Activated T-cell treated with anti-CD3 and anti-CD28 coated beads for 48 hours (primary cell): ENCODE results near the gene CAMKK1.

Source experiments
- DNase-seq: peaks from one replicate; pipeline ENCODE4 v3.0.0-alpha.2; 2020; ENCODE audit warnings: low read depth

Gene CAMKK1

GRCh38 chr17:3893003-3893719 lies at the start of gene CAMKK1:
Gene CAMKK1 (minus strand): TSS chr17:3893053. CDS start chr17:3885687, 7,366 bp downstream.
- peak; percentile 93 for DNase-seq

DNA sequence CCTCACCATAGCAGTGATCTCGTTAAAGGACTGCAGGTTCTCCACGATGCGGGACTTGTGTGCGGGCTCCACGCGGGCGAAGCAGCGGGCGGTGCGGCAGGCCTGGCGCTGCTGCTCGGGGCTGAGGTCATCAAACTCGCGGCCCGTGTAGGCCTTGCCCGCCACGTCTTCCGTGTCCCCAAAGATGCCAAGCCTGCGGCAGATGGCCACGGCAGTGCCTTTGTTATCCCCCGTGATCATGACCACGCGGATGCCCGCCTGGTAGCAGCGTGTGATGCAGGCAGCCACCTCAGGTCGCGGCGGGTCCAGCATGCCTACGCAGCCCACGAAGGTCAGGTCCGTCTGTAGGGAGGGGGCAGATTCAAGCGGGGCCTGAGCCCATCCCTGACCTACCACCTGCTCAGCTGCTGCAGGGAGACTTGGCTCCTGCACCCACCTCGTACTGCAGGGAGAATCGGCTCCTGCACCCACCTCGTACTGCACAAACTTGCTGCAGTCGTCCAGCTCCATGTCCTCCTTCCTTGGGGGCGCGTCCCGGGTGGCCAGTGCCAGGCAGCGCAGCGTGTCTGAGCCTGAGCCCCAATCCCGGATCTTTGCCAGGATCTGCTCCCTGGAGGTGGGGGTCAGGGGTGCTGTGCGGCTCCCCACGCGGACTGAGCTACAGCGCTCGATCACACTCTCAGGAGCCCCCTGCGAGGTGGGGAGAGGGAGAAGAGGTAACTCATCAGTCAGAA lies 48.3 kb upstream of the CAMKK1 start:
- no peak for DNase-seq

DNA sequence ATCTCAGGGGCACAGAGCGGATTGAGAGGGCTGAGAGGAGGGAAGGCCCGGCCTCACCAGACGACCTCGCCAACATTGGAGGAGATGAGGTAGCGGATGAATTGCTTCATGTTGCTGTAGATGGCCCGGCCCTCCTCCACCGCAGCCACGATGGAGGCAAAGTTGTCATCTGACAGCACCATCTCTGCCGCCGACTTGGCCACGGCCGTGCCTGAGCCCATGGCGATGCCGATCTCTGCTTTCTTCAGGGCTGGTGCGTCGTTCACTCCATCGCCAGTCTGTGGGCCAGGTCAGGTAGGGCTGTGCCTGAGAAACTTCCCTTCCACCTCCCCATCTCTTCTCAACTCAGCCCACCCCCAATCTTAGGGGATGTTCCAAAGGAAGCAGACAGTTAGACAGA lies 44.5 kb upstream of the CAMKK1 start:
- no peak for DNase-seq

- no peak for DNase-seq
These were observed 43.0 kb upstream of the CAMKK1 start for GRCh38 chr17:3935825-3936355.

DNA sequence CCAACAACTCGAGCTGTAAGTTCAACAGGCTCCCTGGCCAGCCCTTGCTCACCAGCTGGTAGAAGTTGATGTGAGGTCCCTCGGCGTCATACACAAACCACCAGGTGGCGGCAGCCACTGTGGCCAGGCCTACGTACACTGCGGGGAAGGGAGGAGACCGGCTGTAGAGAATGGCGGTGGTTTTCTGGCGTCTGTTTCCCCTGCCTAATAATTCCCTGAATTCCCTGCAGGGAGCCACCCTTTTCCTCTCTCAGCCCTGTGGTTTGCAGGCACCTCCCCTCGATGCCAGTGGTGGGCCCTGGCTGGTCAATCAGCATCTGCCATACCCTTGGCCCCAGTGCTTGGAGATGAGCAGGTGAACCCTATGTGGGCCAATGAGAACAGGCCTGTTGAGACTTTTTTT lies 42.3 kb upstream of the CAMKK1 start:
- DNase-seq: no peak

DNA sequence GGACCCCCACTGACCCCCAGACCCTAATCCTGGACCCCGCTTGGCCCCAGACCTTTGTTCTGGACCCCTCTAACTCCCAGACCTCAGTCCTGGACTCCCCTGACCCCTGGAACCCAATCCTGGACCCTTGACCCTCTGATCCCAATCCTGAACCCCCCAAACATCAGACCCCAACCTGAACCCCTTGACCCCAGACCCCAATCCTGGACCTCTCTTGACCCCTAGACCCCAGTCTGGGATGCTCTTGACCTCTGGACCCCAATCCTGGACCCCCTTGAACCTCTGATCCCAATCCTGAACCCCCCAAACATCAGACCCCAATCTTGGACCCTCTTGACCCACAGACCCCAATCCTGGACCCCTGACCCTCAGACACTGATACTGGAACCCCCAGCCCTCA lies 36.9 kb upstream of the CAMKK1 start:
- DNase-seq: no peak

- DNase-seq: no peak
These were observed 36.3 kb upstream of the CAMKK1 start for GRCh38 chr17:3929181-3929580.

GRCh38 chr17:3928406-3928805 lies 35.6 kb upstream of the CAMKK1 start:
- DNase-seq: no peak

GRCh38 chr17:3927628-3928340 lies 34.9 kb upstream of the CAMKK1 start:
- DNase-seq: no peak

- no peak for DNase-seq
These were observed 34.2 kb upstream of the CAMKK1 start for GRCh38 chr17:3926860-3927627.

GRCh38 chr17:3925684-3926485 lies 33.0 kb upstream of the CAMKK1 start:
- DNase-seq: no peak

DNA sequence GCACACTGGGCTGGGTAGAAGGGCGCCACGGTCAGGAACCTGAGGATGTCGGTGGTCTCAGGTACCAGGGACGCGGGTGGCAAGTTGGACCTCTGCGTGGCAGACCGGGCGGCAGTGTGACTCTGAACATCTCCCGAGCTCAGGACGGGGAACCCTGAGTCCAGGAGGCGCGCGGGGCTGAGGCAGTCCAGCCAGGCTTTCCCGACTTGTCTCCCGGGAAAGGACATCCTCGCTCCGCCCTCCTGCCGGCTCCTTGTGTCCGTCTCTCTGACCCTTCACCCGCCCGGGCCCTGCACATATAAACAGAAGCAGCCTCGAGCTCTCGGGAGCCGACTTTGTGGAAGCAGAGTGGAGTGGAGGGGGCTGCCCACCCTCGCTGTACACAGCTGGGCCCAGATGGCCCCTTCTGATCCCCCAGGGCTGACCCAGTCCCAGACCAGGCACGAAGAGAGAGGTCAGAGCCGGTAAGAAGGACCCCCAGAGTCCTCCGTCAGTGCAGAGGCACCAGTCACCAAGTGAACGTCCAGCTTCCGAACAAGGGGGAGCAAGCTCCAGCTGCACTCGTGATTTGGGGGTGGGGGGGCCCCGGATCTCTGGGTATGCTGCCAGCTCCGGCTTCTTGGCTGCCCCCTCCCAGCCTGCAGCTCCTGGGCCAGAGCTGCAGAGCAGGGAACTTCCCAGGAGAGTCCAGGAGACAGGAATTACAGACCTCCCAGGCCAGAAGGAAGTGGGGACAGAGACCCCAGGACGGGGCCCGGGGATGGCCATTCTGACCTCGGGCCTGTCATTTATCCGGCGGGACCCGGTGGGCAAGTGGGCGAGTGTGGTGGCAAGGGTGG lies 31.9 kb upstream of the CAMKK1 start:
- DNase-seq: no peak

- no peak for DNase-seq
These were observed 30.8 kb upstream of the CAMKK1 start for GRCh38 chr17:3923466-3924190.

DNA sequence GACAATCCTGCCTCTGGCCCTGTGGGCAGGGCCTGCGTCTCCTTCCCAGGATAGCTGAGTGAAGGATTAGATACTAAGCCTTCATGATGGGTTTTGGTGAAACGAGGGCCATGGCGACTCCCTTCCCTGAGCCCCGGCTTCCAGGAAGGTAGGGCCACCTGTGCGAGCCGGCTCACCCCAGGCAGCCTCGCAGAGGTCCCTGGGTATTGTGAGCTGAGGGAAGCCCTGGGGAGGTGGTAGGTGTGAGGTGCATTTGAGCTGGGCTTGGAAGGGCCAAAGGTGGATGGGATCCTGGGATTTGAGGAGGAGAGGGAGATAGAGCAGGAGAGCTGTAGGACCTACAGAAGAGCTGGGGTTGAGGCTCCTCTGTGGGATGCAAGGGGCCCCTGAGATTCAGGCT lies 29.9 kb upstream of the CAMKK1 start:
- DNase-seq: no peak

DNA sequence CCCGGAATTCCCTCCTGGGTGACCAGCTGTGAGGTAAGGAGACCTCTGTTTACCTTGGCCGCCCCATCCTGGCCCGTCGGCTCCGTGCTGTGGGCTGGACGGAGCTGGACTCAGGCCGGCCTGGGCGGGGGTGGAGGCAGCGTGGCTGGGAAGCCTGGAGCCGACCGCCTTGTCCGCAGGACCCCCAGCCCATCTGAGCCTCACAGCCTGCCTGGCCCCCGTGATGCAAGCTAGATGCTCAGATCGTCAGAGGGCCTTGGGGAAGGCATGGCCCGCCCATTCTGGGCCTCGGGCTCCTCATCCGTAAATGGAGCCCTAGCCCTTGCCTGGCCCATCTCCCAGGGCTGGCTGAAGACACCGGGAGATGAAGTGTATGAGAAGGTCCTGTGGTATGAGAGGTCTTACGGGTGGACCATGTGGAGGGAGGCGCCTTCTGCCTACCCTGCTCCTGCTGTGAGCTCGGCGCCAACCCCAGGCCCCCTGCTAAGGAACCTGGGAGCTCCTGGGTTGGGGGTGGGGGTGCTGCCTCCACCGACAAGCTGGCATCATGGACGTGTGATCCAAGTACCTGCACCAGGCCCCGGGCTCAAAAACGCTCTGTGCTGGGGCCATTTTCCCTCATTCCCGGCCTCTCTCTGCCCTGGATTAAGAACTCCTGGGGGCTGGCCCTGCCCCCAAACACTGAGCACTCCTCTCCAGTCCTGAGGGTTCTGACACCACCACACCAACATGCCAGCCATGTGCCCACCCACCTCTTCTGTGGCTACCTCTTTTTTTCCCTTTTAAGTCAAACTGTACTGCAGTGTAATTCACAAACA lies 28.9 kb upstream of the CAMKK1 start:
- DNase-seq: no peak

DNA sequence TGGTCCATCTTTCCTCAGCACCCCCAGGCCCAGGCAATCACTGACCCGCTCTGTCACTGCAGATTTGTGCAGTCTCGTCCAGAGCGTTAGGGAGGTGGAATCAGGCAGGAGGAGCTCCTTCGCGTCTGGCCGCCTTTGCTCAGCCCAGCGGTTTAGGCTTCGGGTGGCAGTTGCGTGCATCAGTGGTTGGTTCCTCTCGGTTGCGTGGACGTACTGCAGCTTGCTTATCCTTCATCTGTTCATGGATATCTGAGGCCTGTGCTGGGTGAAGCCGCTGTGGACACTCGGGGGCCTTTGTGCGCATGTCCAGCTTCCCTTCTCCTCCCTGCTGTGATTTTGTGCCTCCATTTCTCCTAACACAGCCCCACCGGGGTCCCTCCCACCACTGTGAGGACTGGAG lies 28.2 kb upstream of the CAMKK1 start:
- no peak for DNase-seq

GRCh38 chr17:3919123-3919624 lies 26.3 kb upstream of the CAMKK1 start:
- no peak for DNase-seq

- DNase-seq: no peak
These were observed 25.7 kb upstream of the CAMKK1 start for GRCh38 chr17:3918372-3919122.
